Measurements from ENCODE around the gene UGT2A1.

Gene UGT2A1

GRCh38 chr4:69600013-69600412, 53.0 kb downstream of the UGT2A1 start:
- no peaks in the 10 kb centered on the region for H3K27me3 ChIP-seq (replicated peaks; ENCODE audit: control insufficient read depth, insufficient read depth, low read length, poor library complexity, severe bottlenecking)
- H3K4me1 ChIP-seq (ENCODE audit: control insufficient read depth, insufficient read depth, low read length, poor library complexity, severe bottlenecking): no peaks in the 10 kb centered on the region
- no peaks in the 10 kb centered on the region for H3K36me3 ChIP-seq (ENCODE audit: control insufficient read depth, insufficient read depth, low read length)
- H3K9me3 ChIP-seq (ENCODE audit: control insufficient read depth, low read length): no peaks in the 10 kb centered on the region
- DNase-seq: no peak
- H3K4me3 ChIP-seq (ENCODE audit: insufficient read depth, low read depth, low read length, poor library complexity, severe bottlenecking): no peak overlapping the region
- no peak overlapping the region for H3K27ac ChIP-seq (ENCODE audit: insufficient read depth, low read length, poor library complexity, severe bottlenecking)

GRCh38 chr4:69594382-69594781, 58.7 kb downstream of the UGT2A1 start:
- no peaks in the 10 kb centered on the region for H3K36me3 ChIP-seq (ENCODE audit: control insufficient read depth, insufficient read depth, low read length)
- no peak overlapping the region for H3K4me3 ChIP-seq (ENCODE audit: insufficient read depth, low read depth, low read length, poor library complexity, severe bottlenecking)
- no peaks in the 10 kb centered on the region for H3K4me1 ChIP-seq (ENCODE audit: control insufficient read depth, insufficient read depth, low read length, poor library complexity, severe bottlenecking)
- no peaks in the 10 kb centered on the region for H3K27me3 ChIP-seq (replicated peaks; ENCODE audit: control insufficient read depth, insufficient read depth, low read length, poor library complexity, severe bottlenecking)
- H3K27ac ChIP-seq (ENCODE audit: insufficient read depth, low read length, poor library complexity, severe bottlenecking): no peak overlapping the region
- no peak for DNase-seq
- H3K9me3 ChIP-seq (ENCODE audit: control insufficient read depth, low read length): no peaks in the 10 kb centered on the region

GRCh38 chr4:69591364-69591763, 61.7 kb downstream of the UGT2A1 start:
- H3K27ac ChIP-seq (ENCODE audit: insufficient read depth, low read length, poor library complexity, severe bottlenecking): no peak overlapping the region
- H3K36me3 ChIP-seq (ENCODE audit: control insufficient read depth, insufficient read depth, low read length): no peaks in the 10 kb centered on the region
- no peaks in the 10 kb centered on the region for H3K9me3 ChIP-seq (ENCODE audit: control insufficient read depth, low read length)
- no peak for DNase-seq
- no peak overlapping the region for H3K4me3 ChIP-seq (ENCODE audit: insufficient read depth, low read depth, low read length, poor library complexity, severe bottlenecking)
- H3K27me3 ChIP-seq (replicated peaks; ENCODE audit: control insufficient read depth, insufficient read depth, low read length, poor library complexity, severe bottlenecking): no peaks in the 10 kb centered on the region
- no peaks in the 10 kb centered on the region for H3K4me1 ChIP-seq (ENCODE audit: control insufficient read depth, insufficient read depth, low read length, poor library complexity, severe bottlenecking)

GRCh38 chr4:69589884-69590283, 63.2 kb downstream of the UGT2A1 start:
- H3K36me3 ChIP-seq (ENCODE audit: control insufficient read depth, insufficient read depth, low read length): no peaks in the 10 kb centered on the region
- no peaks in the 10 kb centered on the region for H3K27me3 ChIP-seq (replicated peaks; ENCODE audit: control insufficient read depth, insufficient read depth, low read length, poor library complexity, severe bottlenecking)
- H3K27ac ChIP-seq (ENCODE audit: insufficient read depth, low read length, poor library complexity, severe bottlenecking): no peak overlapping the region
- no peaks in the 10 kb centered on the region for H3K9me3 ChIP-seq (ENCODE audit: control insufficient read depth, low read length)
- no peak overlapping the region for H3K4me3 ChIP-seq (ENCODE audit: insufficient read depth, low read depth, low read length, poor library complexity, severe bottlenecking)
- no peaks in the 10 kb centered on the region for H3K4me1 ChIP-seq (ENCODE audit: control insufficient read depth, insufficient read depth, low read length, poor library complexity, severe bottlenecking)
- no peak for DNase-seq

GRCh38 chr4:69584135-69584534, 68.9 kb downstream of the UGT2A1 start:
- DNase-seq: no peak
- Histone ChIP-seq H3K4me1 (ENCODE audit: control insufficient read depth, insufficient read depth, low read length, poor library complexity, severe bottlenecking) (no peaks in the 10 kb centered on the region), H3K9me3 (ENCODE audit: control insufficient read depth, low read length) (no peaks in the 10 kb centered on the region)

GRCh38 chr4:69583543-69583942, 69.5 kb downstream of the UGT2A1 start:
- H3K36me3 ChIP-seq (ENCODE audit: control insufficient read depth, insufficient read depth, low read length): no peaks in the 10 kb centered on the region
- no peak overlapping the region for H3K4me3 ChIP-seq (ENCODE audit: insufficient read depth, low read depth, low read length, poor library complexity, severe bottlenecking)
- H3K9me3 ChIP-seq (ENCODE audit: control insufficient read depth, low read length): no peaks in the 10 kb centered on the region
- no peaks in the 10 kb centered on the region for H3K27me3 ChIP-seq (replicated peaks; ENCODE audit: control insufficient read depth, insufficient read depth, low read length, poor library complexity, severe bottlenecking)
- H3K4me1 ChIP-seq (ENCODE audit: control insufficient read depth, insufficient read depth, low read length, poor library complexity, severe bottlenecking): no peaks in the 10 kb centered on the region
- DNase-seq: no peak
- H3K27ac ChIP-seq (ENCODE audit: insufficient read depth, low read length, poor library complexity, severe bottlenecking): no peak overlapping the region

More at GRCh38 chr4:69584135-69584534, 68.9 kb downstream of the UGT2A1 start:
- no peak overlapping the region for H3K27ac ChIP-seq (ENCODE audit: insufficient read depth, low read length, poor library complexity, severe bottlenecking)
- H3K27me3 ChIP-seq (replicated peaks; ENCODE audit: control insufficient read depth, insufficient read depth, low read length, poor library complexity, severe bottlenecking): no peaks in the 10 kb centered on the region
- H3K36me3 ChIP-seq (ENCODE audit: control insufficient read depth, insufficient read depth, low read length): no peaks in the 10 kb centered on the region
- no peak overlapping the region for H3K4me3 ChIP-seq (ENCODE audit: insufficient read depth, low read depth, low read length, poor library complexity, severe bottlenecking)

GRCh38 chr4:69577245-69577644, 75.8 kb downstream of the UGT2A1 start:
- H3K27ac ChIP-seq (ENCODE audit: insufficient read depth, low read length, poor library complexity, severe bottlenecking): no peak overlapping the region
- no peak for DNase-seq
- no peaks in the 10 kb centered on the region for H3K9me3 ChIP-seq (ENCODE audit: control insufficient read depth, low read length)
- no peaks in the 10 kb centered on the region for H3K36me3 ChIP-seq (ENCODE audit: control insufficient read depth, insufficient read depth, low read length)
- H3K4me3 ChIP-seq (ENCODE audit: insufficient read depth, low read depth, low read length, poor library complexity, severe bottlenecking): no peak overlapping the region
- no peaks in the 10 kb centered on the region for H3K27me3 ChIP-seq (replicated peaks; ENCODE audit: control insufficient read depth, insufficient read depth, low read length, poor library complexity, severe bottlenecking)
- no peaks in the 10 kb centered on the region for H3K4me1 ChIP-seq (ENCODE audit: control insufficient read depth, insufficient read depth, low read length, poor library complexity, severe bottlenecking)

- H3K27ac ChIP-seq (ENCODE audit: insufficient read depth, low read length, poor library complexity, severe bottlenecking): no peak overlapping the region
- no peaks in the 10 kb centered on the region for H3K4me1 ChIP-seq (ENCODE audit: control insufficient read depth, insufficient read depth, low read length, poor library complexity, severe bottlenecking)
- H3K9me3 ChIP-seq (ENCODE audit: control insufficient read depth, low read length): no peaks in the 10 kb centered on the region
- H3K27me3 ChIP-seq (replicated peaks; ENCODE audit: control insufficient read depth, insufficient read depth, low read length, poor library complexity, severe bottlenecking): no peaks in the 10 kb centered on the region
- no peak overlapping the region for H3K4me3 ChIP-seq (ENCODE audit: insufficient read depth, low read depth, low read length, poor library complexity, severe bottlenecking)
- no peak for DNase-seq
- no peaks in the 10 kb centered on the region for H3K36me3 ChIP-seq (ENCODE audit: control insufficient read depth, insufficient read depth, low read length)
Measured at GRCh38 chr4:69576251-69576877, 76.7 kb downstream of the UGT2A1 start.

- H3K9me3 ChIP-seq (ENCODE audit: control insufficient read depth, low read length): no peaks in the 10 kb centered on the region
- H3K27me3 ChIP-seq (replicated peaks; ENCODE audit: control insufficient read depth, insufficient read depth, low read length, poor library complexity, severe bottlenecking): no peaks in the 10 kb centered on the region
- H3K4me1 ChIP-seq (ENCODE audit: control insufficient read depth, insufficient read depth, low read length, poor library complexity, severe bottlenecking): no peaks in the 10 kb centered on the region
- no peak for DNase-seq
- H3K4me3 ChIP-seq (ENCODE audit: insufficient read depth, low read depth, low read length, poor library complexity, severe bottlenecking): no peak overlapping the region
- no peak overlapping the region for H3K27ac ChIP-seq (ENCODE audit: insufficient read depth, low read length, poor library complexity, severe bottlenecking)
- no peaks in the 10 kb centered on the region for H3K36me3 ChIP-seq (ENCODE audit: control insufficient read depth, insufficient read depth, low read length)
Measured at GRCh38 chr4:69568787-69569186, 84.3 kb downstream of the UGT2A1 start.

GRCh38 chr4:69563424-69563823, 89.6 kb downstream of the UGT2A1 start:
- Histone ChIP-seq H3K27me3 (replicated peaks; ENCODE audit: control insufficient read depth, insufficient read depth, low read length, poor library complexity, severe bottlenecking) (no peaks in the 10 kb centered on the region), H3K36me3 (ENCODE audit: control insufficient read depth, insufficient read depth, low read length) (no peaks in the 10 kb centered on the region), H3K27ac (ENCODE audit: insufficient read depth, low read length, poor library complexity, severe bottlenecking) (no peak overlapping the region), H3K9me3 (ENCODE audit: control insufficient read depth, low read length) (no peaks in the 10 kb centered on the region), H3K4me1 (ENCODE audit: control insufficient read depth, insufficient read depth, low read length, poor library complexity, severe bottlenecking) (no peaks in the 10 kb centered on the region), H3K4me3 (ENCODE audit: insufficient read depth, low read depth, low read length, poor library complexity, severe bottlenecking) (no peak overlapping the region)
- DNase-seq: no peak

All from effector memory CD4-positive, alpha-beta T cell (primary cell).